GM12878 (cell line): ENCODE measurements around the gene FRAS1. TPM values are rescaled to one million over a fixed set of nuclear protein-coding genes. Genes with fewer than 3 reads are reported as not detected.
"Not testable (repeated sequence)": the region's sequence is repeated elsewhere in the genome, so short reads cannot be mapped to it uniquely, and the experiment has no call there.

Source experiments
- ATAC-seq: fragments of 200-7000 bp; cut with Tn5 transposase; 3 replicates; pipeline ENCODE4 v1.9.1; 2020; ENCODE audit warnings: mild to moderate bottlenecking, moderate library complexity
- BruUV-seq: library from RNA; stranded (reverse); fragments of 400-500 nt; replicated peaks from 2 replicates; lab custom pipeline; 2021; lab: Mats Ljungman, UMichigan
- CTCF ChIA-PET: fragments of 300-600 bp; sonication (Branson Sonifier 250); formaldehyde crosslinking; extraction: SDS; loops from one replicate; lab custom pipeline; 2021; ENCODE audit warnings: inconsistent platforms; lab: Yijun Ruan, JAX
- POLR2A ChIA-PET: fragments of 350-600 bp; formaldehyde crosslinking; extraction: SDS; loops from one replicate; lab custom pipeline; 2021; ENCODE audit warnings: inconsistent platforms; lab: Charles Lee
- RAD21 ChIA-PET: fragments of 300-600 bp; sonication (Branson Sonifier 250); formaldehyde crosslinking; loops from one replicate; lab custom pipeline; 2023; ENCODE audit warnings: antibody characterized with exemption; ENCODE audit not compliant: unreplicated experiment; lab: Charles Lee
- SMC1A ChIA-PET: fragments of 300-600 bp; sonication (Branson Sonifier 250); formaldehyde crosslinking; loops from one replicate; lab custom pipeline; 2023; ENCODE audit not compliant: unreplicated experiment, uncharacterized antibody; lab: Charles Lee
- DNase-seq: peaks from one replicate; pipeline ENCODE4 v3.0.0-alpha.2; 2011; ENCODE audit warnings: low read depth, low spot score
- FAIRE-seq: peaks from 3 replicates; lab custom pipeline; 2011; peaks lifted over from hg19 to GRCh38; lab: Jason Lieb, UNC
- H2AFZ ChIP-seq: 2 replicates; pipeline ENCODE4 v1.6.0; 2011; ENCODE audit warnings: low read depth, low read length, control low read depth; ENCODE audit not compliant: control insufficient read depth
- H3K27ac ChIP-seq: 2 replicates; pipeline ENCODE4 v1.5.1; 2011; ENCODE audit warnings: control low read depth; ENCODE audit not compliant: control insufficient read depth, insufficient read depth
- H3K27me3 ChIP-seq, 2 experiments: replicated peaks in 1 of 2; 2 replicates each; pipeline versions ENCODE4 v1.6.0 to v1.6.1; 2011; ENCODE audit warnings: low read length in 1 of 2; ENCODE audit not compliant: control insufficient read depth in 2 of 2, insufficient read depth in 2 of 2
- H3K36me3 ChIP-seq, 2 experiments: 2 replicates each; pipeline ENCODE4 v1.5.1; 2011; ENCODE audit warnings: low read length in 1 of 2; ENCODE audit not compliant: control insufficient read depth in 2 of 2, insufficient read depth in 2 of 2
- H3K4me1 ChIP-seq: 2 replicates; pipeline ENCODE4 v1.6.1; 2011; ENCODE audit warnings: mild to moderate bottlenecking, low read length, moderate library complexity, mixed read lengths; ENCODE audit not compliant: control insufficient read depth, insufficient read depth
- H3K4me2 ChIP-seq: 2 replicates; pipeline ENCODE4 v1.6.0; 2011; ENCODE audit warnings: control low read depth; ENCODE audit not compliant: control insufficient read depth, insufficient read depth
- H3K4me3 ChIP-seq: fragments of 200-600 bp; sonication (generic); 2 replicates; pipeline ENCODE4 v1.5.1; 2016
- H3K79me2 ChIP-seq: 2 replicates; pipeline ENCODE4 v1.6.0; 2011; ENCODE audit warnings: low read length; ENCODE audit not compliant: control insufficient read depth, insufficient read depth
- H3K9ac ChIP-seq: 2 replicates; pipeline ENCODE4 v1.8.0; 2011; ENCODE audit warnings: low read length, control low read depth, mixed read lengths; ENCODE audit not compliant: control insufficient read depth, insufficient read depth
- H3K9me3 ChIP-seq: replicated peaks from 3 replicates; pipeline ENCODE4 v1.5.1; 2011; ENCODE audit warnings: mild to moderate bottlenecking, low read length; ENCODE audit not compliant: control insufficient read depth, insufficient read depth
- H4K20me1 ChIP-seq: 2 replicates; pipeline ENCODE4 v1.6.0; 2011; ENCODE audit not compliant: control insufficient read depth, insufficient read depth
- CBX3 ChIP-seq: fragments of 200-600 bp; sonication (generic); IDR thresholded peaks from 2 replicates; pipeline ENCODE4 v1.6.1; 2016; ENCODE audit warnings: low read depth, borderline replicate concordance
- EED ChIP-seq: sonication (generic); IDR thresholded peaks from 2 replicates; pipeline ENCODE4 v1.6.1; 2016; ENCODE audit warnings: antibody characterized with exemption, low read depth
- ETV6 ChIP-seq, 2 experiments: fragments of 450-650 bp in 1 of 2; IDR thresholded peaks in 1 of 2; conservative IDR thresholded peaks in 1 of 2; 2 replicates each; pipeline ENCODE4 v1.6.1; 2014; ENCODE audit warnings: antibody characterized with exemption in 1 of 2, borderline replicate concordance in 1 of 2, low read depth in 1 of 2, mild to moderate bottlenecking in 1 of 2, moderate library complexity in 1 of 2
- IRF4 ChIP-seq: IDR thresholded peaks from 2 replicates; pipeline ENCODE4 v1.6.1; 2011; ENCODE audit warnings: low read depth, low read length
- MTA2 ChIP-seq: fragments of 450-650 bp; IDR thresholded peaks from 2 replicates; pipeline ENCODE4 v1.6.1; 2016; ENCODE audit warnings: low read depth, mild to moderate bottlenecking, moderate library complexity
- NFYB ChIP-seq: IDR thresholded peaks from 2 replicates; pipeline ENCODE4 v1.6.1; 2011; ENCODE audit warnings: low read depth, mild to moderate bottlenecking, low read length, improper control_type of control experiment, moderate library complexity; ENCODE audit not compliant: insufficient read depth
- NR2C2 ChIP-seq: IDR thresholded peaks from 2 replicates; pipeline ENCODE4 v1.6.1; 2011; ENCODE audit warnings: borderline replicate concordance, low read depth; ENCODE audit not compliant: control insufficient read depth, insufficient read length
- SIN3A ChIP-seq: IDR thresholded peaks from 2 replicates; pipeline ENCODE4 v1.6.1; 2012; ENCODE audit warnings: low read depth, low read length, improper control_type of control experiment
- TCF12 ChIP-seq: IDR thresholded peaks from 2 replicates; pipeline ENCODE4 v1.6.1; 2011; ENCODE audit warnings: low read depth, mild to moderate bottlenecking, low read length
- ZNF384 ChIP-seq: IDR thresholded peaks from 2 replicates; pipeline ENCODE4 v1.6.1; 2012; ENCODE audit warnings: low read depth, mild to moderate bottlenecking, low read length, improper control_type of control experiment, borderline replicate concordance
- WGBS: methylation state at CpG from one replicate; pipeline ENCODE4 v1.1.6; 2016; ENCODE audit warnings: low lambda C conversion rate; ENCODE audit not compliant: insufficient replicate concordance, insufficient coverage; ENCODE audit errors: missing lambda C conversion rate; 5-methylcytosine and 5-hydroxymethylcytosine counted together
- in situ Hi-C: fragments of 300-500 bp; cut with MboI; formaldehyde crosslinking; loops from 9 replicates; pipeline ENCODE4 v1.14.3; 2018; ENCODE audit warnings: mixed read lengths
- intact Hi-C: fragments of 100-400 bp; cut with micrococcal nuclease; formaldehyde crosslinking; loops from one replicate; pipeline ENCODE4 v1.14.2; 2022; ENCODE audit not compliant: unreplicated experiment
- polyA plus RNA-seq, 11 experiments: library from polyadenylated mRNA; depleted of rRNA in 4 of 11; unstranded in 6 of 11; stranded (reverse) in 5 of 11; fragments of >200 nt; fragmentation: Nextera tagmentation in 4 of 11; fragmentation: Illumina TruSeq in 1 of 11; extraction: Ambion mirVana in 4 of 11; extraction: Trizol in 1 of 11; gene quantifications; 1 replicate in 1 of 11; 2 replicates in 10 of 11; pipeline versions ENCODE4 v1.2.1 to v1.2.3, GENCODE V29; 2011 to 2016; ENCODE audit warnings: inconsistent platforms in 2 of 11, missing spikeins in 2 of 11, low read depth in 1 of 11
- total RNA-seq, 4 experiments: library from RNA; depleted of rRNA in 3 of 4; stranded (reverse); fragments of >200 nt in 3 of 4; fragmentation: Illumina TruSeq in 1 of 4; extraction: Trizol in 1 of 4; gene quantifications; 2 replicates each; pipeline versions ENCODE4 v1.2.1 to v1.2.3, GENCODE V29; 2013 to 2021

The FRAS1 gene
- total and polyA plus RNA-seq, 10 of the 15 experiments (the other 5 are each of a cell fraction or from before 2014, with no cell fraction given): 0.08 to 11.7 (median 0.20) TPM

- H3K36me3 ChIP-seq: no peaks in the 10 kb centered on the region
- no peak overlapping the region for H2AFZ ChIP-seq
- ChIA-PET POLR2A (no interaction called here), CTCF (no interaction called here), RAD21 (interaction anchor here (0.9 kb wide), 1 partner anchor 266 kb away, joined by 3 read pairs; no protein-coding TSS in a partner anchor), SMC1A (interaction anchor here (0.9 to 1.2 kb wide), 3 partner anchors 9 to 266 kb away, joined by 3 to 4 read pairs (median 4); no protein-coding TSS in a partner anchor)
- no peak for ATAC-seq
- no TSS peak for BruUV-seq
- H3K79me2 ChIP-seq: no peaks in the 10 kb centered on the region
- H3K27me3 ChIP-seq: no peaks in the 10 kb centered on the region; a peak in 1 of 4 replicates
- intact Hi-C loops (no loop called here), in situ Hi-C loops (no loop called here)
- no peaks in the 10 kb centered on the region for H4K20me1 ChIP-seq
- DNase-seq: no peak
- H3K4me2 ChIP-seq: no peak overlapping the region
- no peaks in the 10 kb centered on the region for H3K9me3 ChIP-seq
- no peak overlapping the region for H3K4me3 ChIP-seq
- H3K9ac ChIP-seq: no peak overlapping the region
- no peak for FAIRE-seq
- no peak for TF ChIP-seq MTA2
- no peak for TF ChIP-seq NR2C2
- no peak for TF ChIP-seq CBX3
- no peak for TF ChIP-seq EED
- no peak for TF ChIP-seq TCF12
- TF ChIP-seq SIN3A: no peak
- no peak for TF ChIP-seq IRF4
- no peak for TF ChIP-seq NFYB
- no peak for TF ChIP-seq ZNF384
- no peak for TF ChIP-seq ETV6 (conservative IDR thresholded peaks at IDR 0.05 in 1 of 2, IDR thresholded peaks at IDR 0.05 in 1 of 2; ENCODE audit: borderline replicate concordance in 1 of 2, low read depth in 1 of 2)
- no peak overlapping the region for H3K27ac ChIP-seq
- 22% methylated on average over 9 of the region's 9 CpGs for WGBS
- H3K4me1 ChIP-seq: no peaks in the 10 kb centered on the region
Measured at GRCh38 chr4:78325271-78326157, 268.4 kb downstream of the FRAS1 start.

- RAD21 ChIA-PET, H3K36me3 ChIP-seq, H3K9ac ChIP-seq, intact Hi-C loops, H3K27ac ChIP-seq, H3K4me1 ChIP-seq, H3K4me3 ChIP-seq, H4K20me1 ChIP-seq, FAIRE-seq, H3K9me3 ChIP-seq, in situ Hi-C loops, H3K27me3 ChIP-seq, POLR2A ChIA-PET, BruUV-seq, H3K79me2 ChIP-seq, H2AFZ ChIP-seq, ATAC-seq, H3K4me2 ChIP-seq, DNase-seq: not testable (repeated sequence)
- ChIA-PET CTCF (interaction anchor here (1.4 to 1.8 kb wide), 2 partner anchors 269 to 369 kb away, joined by 4 read pairs; no protein-coding TSS in a partner anchor), SMC1A (interaction anchor here (1.4 kb wide), 1 partner anchor 181 kb away, joined by 3 read pairs; no protein-coding TSS in a partner anchor)
- WGBS: 22% methylated on average over 2 of the region's 2 CpGs
Measured at GRCh38 chr4:78328591-78328990, 271.5 kb downstream of the FRAS1 start.
